HEK293T (cell line): ENCODE data around the gene SRGAP3.
A peak's percentile ranks its signal among the peaks of the same experiment; 100 is the strongest.

ENCODE experiments used
- CTCF ChIA-PET: fragments of 350-600 bp; formaldehyde crosslinking; extraction: SDS; loops from one replicate; lab custom pipeline; 2021; ENCODE audit warnings: antibody characterized with exemption, inconsistent platforms; lab: Yijun Ruan, JAX
- POLR2A ChIA-PET: fragments of 350-600 bp; formaldehyde crosslinking; extraction: SDS; loops from one replicate; lab custom pipeline; 2020; ENCODE audit warnings: antibody characterized with exemption, inconsistent platforms; lab: Yijun Ruan, JAX
- DNase-seq: peaks from one replicate; pipeline ENCODE4 v3.0.0; 2012; ENCODE audit warnings: mixed read lengths; ENCODE audit errors: extremely low spot score
- ARNT ChIP-seq: fragments of 450-650 bp; IDR thresholded peaks from 2 replicates; pipeline ENCODE4 v1.6.1; 2017; ENCODE audit warnings: mild to moderate bottlenecking
- BHLHE40 ChIP-seq: fragments of 450-650 bp; IDR thresholded peaks from 2 replicates; pipeline ENCODE4 v1.6.1; 2016; ENCODE audit warnings: mild to moderate bottlenecking, moderate library complexity, borderline replicate concordance
- CTBP1 ChIP-seq: fragments of 450-650 bp; IDR thresholded peaks from 2 replicates; pipeline ENCODE4 v1.6.1; 2016; ENCODE audit warnings: borderline replicate concordance
- ELF4 ChIP-seq: fragments of 450-650 bp; IDR thresholded peaks from 2 replicates; pipeline ENCODE4 v1.6.1; 2017; ENCODE audit warnings: antibody characterized with exemption
- FOXA1 ChIP-seq: fragments of 450-650 bp; IDR thresholded peaks from 2 replicates; pipeline ENCODE4 v1.6.1; 2016; ENCODE audit warnings: mild to moderate bottlenecking
- FOXK2 ChIP-seq: fragments of 450-650 bp; IDR thresholded peaks from 2 replicates; pipeline ENCODE4 v1.6.1; 2016; ENCODE audit warnings: mild to moderate bottlenecking
- FOXM1 ChIP-seq: fragments of 450-650 bp; IDR thresholded peaks from 2 replicates; pipeline ENCODE4 v1.6.1; 2017; ENCODE audit warnings: mild to moderate bottlenecking, borderline replicate concordance
- HDGF ChIP-seq: fragments of 450-650 bp; IDR thresholded peaks from 2 replicates; pipeline ENCODE4 v1.6.1; 2017; ENCODE audit warnings: antibody characterized with exemption, borderline replicate concordance
- L3MBTL2 ChIP-seq: fragments of 450-650 bp; conservative IDR thresholded peaks from 2 replicates; pipeline ENCODE4 v1.6.1; 2016; ENCODE audit warnings: mild to moderate bottlenecking
- LEF1 ChIP-seq: fragments of 450-650 bp; IDR thresholded peaks from 2 replicates; pipeline ENCODE4 v1.6.1; 2017; ENCODE audit warnings: mild to moderate bottlenecking, borderline replicate concordance
- NFRKB ChIP-seq: fragments of 450-650 bp; IDR thresholded peaks from 2 replicates; pipeline ENCODE4 v1.6.1; 2016; ENCODE audit warnings: mild to moderate bottlenecking, moderate library complexity
- SP1 ChIP-seq: fragments of 450-650 bp; IDR thresholded peaks from 2 replicates; pipeline ENCODE4 v1.6.1; 2017
- SUZ12 ChIP-seq: fragments of 450-650 bp; IDR thresholded peaks from 2 replicates; pipeline ENCODE4 v1.6.1; 2016; ENCODE audit warnings: mild to moderate bottlenecking
- TARDBP ChIP-seq: fragments of 450-650 bp; IDR thresholded peaks from 2 replicates; pipeline ENCODE4 v1.6.1; 2016
- ZNF384 ChIP-seq: fragments of 450-650 bp; IDR thresholded peaks from 2 replicates; pipeline ENCODE4 v1.6.1; 2016
- TF ChIP-seq, protein P1 (sequence below): fragments of 450-650 bp; IDR thresholded peaks from 2 replicates; pipeline ENCODE4 v1.6.1; 2016

The SRGAP3 gene

DNA sequence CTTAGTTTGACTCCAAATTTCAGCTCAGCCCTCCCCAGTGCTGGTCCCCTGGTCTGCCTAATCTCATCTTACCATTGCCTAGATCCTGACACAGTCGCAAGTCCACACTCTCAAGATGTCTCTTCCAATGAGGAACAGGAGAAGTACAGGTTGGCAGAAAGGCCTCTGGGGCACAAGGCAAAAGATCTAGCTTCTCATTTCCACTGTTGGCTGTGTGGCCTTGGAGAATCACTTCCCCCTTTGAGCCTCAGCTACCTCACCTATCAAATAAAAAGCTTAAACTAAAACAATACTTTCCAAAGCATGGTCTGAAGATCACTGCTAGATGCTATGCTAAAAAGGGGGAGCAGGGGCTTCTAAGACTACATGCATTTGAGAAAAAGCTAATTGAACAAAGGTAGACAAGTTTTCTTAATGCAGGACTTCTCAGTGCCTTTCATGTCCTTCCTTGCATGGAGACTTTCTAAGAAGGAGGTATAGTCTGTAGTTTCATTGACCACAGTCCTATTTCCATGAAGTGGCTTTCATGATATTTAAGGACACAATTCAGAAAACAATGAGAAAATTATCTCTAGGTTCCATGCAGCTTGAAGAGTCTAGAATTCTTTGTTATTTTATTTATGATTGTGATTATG, 168.1 kb downstream of the SRGAP3 start:
- no peak for TF ChIP-seq FOXM1
- TF ChIP-seq ELF4: no peak
- no peak for TF ChIP-seq ARNT
- TF ChIP-seq ZNF384: no peak
- no peak for DNase-seq
- CTCF ChIA-PET: interaction anchor here (0.5 kb wide), 1 partner anchor 896 kb away, joined by 7 read pairs; no protein-coding TSS in a partner anchor
- POLR2A ChIA-PET: no interaction called here

DNA sequence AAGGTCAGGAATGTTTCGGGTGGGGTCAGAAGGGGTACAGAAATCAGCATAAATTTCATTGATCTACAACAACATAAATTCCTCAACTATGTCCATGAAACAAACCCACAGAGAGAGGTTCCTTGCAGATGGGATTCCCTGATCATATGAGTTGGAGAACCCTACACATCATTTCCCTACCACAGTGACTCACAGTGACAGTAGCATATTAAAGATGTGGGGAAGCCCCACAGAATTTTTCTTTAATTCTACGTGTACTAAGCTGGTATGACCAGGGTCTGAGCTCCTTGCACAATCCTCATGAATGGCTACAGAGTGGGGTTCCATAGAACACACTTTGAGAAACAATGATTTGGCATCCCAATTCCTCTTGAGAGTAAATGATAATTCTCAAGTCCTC, 169.3 kb downstream of the SRGAP3 start:
- DNase-seq: no peak
- ChIA-PET CTCF (no interaction called here), POLR2A (no interaction called here)
- TF ChIP-seq TARDBP (no peak), HDGF (no peak), FOXM1 (no peak), NFRKB (no peak), ARNT (no peak), ZNF384 (no peak), FOXK2 (no peak), SUZ12 (no peak), BHLHE40 (no peak), FOXA1 (no peak), SP1 (no peak)
- TF ChIP-seq, protein P1, sequence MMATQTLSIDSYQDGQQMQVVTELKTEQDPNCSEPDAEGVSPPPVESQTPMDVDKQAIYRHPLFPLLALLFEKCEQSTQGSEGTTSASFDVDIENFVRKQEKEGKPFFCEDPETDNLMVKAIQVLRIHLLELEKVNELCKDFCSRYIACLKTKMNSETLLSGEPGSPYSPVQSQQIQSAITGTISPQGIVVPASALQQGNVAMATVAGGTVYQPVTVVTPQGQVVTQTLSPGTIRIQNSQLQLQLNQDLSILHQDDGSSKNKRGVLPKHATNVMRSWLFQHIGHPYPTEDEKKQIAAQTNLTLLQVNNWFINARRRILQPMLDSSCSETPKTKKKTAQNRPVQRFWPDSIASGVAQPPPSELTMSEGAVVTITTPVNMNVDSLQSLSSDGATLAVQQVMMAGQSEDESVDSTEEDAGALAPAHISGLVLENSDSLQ: no peak

DNA sequence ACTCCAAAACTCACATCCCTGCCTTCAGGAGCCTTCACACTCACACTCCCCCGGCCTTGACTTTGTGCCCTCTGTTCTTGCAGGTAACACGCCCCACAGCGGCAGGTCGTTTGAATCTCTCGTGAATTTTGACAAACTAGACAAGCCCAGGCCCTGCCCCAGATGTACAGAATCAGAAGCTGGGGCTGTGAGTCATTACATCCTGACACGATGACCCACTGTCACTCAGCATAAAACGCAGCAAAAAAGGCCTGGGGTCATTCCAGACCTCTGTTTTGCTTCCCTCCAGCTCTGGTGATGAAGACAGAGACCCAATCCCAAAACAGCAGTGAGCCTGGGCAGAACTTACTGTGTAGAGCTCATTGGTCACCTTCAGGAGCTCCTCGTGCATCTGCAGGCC, 169.8 kb downstream of the SRGAP3 start:
- ChIA-PET POLR2A (no interaction called here), CTCF (no interaction called here)
- no peak for DNase-seq
- TF ChIP-seq LEF1: no peak

DNA sequence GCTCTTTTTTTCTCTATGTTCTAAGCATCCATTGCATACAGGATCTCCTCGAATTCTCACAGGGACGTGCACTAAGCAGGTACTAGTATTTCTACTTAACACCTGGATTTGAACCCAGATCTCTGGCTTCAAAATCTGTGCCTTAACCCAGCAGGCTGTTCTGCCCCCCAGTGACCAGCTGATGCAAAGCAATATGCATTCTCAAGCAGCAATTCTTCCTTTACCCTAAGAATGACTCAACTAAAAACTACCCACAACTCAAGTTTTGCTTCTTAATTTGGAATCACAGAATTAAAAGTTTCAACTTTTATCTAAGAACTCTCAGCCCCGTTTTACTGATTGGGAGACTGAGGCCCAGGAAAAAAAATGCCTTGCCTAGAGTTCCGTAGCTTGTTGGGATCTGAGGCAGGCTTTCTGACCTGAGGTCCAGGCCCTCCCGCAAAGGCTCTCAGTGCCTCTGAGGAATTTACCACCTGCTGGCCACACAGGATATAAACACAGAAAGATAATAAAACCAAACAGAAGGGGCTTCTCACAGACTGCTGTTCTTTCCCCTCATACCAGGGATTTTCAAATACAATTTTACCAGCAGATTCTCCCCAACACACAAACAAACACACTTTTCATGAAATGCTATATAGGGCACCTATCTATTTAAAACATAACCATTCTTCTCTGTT, 170.7 kb downstream of the SRGAP3 start:
- ChIA-PET CTCF (no interaction called here), POLR2A (no interaction called here)
- peak; percentile 28 for DNase-seq
- TF ChIP-seq ELF4: no peak
- no peak for TF ChIP-seq BHLHE40
- no peak for TF ChIP-seq NFRKB
- TF ChIP-seq LEF1: no peak
- TF ChIP-seq SUZ12: no peak
- TF ChIP-seq FOXA1: no peak

DNA sequence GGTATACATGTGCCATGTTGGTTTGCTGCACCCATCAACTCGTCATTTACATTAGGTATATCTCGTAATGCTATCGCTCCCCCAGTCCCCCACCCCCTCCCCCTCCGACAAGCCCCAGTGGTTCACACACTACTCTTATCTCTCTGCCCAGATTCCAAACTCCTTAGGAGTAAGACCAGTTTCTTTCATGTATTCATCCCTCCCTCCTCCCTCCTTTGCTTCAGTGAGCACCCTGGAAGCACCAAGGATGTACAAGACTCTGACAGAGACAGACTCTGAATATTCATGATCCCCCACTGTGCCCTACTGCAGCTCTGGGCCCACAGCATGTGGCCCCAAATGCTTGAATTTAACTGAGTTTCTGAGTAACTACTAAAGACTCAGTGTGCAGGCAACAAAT, 172.4 kb downstream of the SRGAP3 start:
- CTCF ChIA-PET: no interaction called here

DNA sequence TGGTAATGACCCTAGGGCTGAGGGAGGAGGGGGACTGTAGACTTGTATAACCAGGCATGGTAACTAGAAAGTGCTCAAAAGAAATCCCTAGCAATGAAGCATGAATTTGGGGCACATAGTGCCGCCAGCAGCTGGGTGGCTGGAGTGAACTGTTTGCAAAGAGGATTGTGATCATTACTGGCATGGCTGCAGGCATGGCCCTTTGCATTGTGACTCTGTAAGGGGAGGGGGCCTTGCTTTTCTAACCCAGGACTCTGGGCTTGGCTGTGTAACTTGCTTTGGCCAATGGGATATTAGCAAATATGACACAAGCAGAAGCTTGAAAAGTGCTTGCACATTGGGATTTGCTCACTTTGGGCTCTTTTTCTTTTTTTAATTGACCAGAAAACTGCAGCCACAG, 173.7 kb downstream of the SRGAP3 start:
- TF ChIP-seq FOXK2 (no peak), LEF1 (no peak), ZNF384 (no peak), NFRKB (no peak), ELF4 (no peak), HDGF (no peak), ARNT (no peak), FOXM1 (no peak), FOXA1 (no peak), L3MBTL2 (no peak), TARDBP (no peak), CTBP1 (no peak)
- CTCF ChIA-PET: no interaction called here
- POLR2A ChIA-PET: no interaction called here
- DNase-seq: no peak

More for the DNA sequence above, 172.4 kb downstream of the SRGAP3 start:
- no peak for DNase-seq
- POLR2A ChIA-PET: no interaction called here
- TF ChIP-seq FOXA1 (no peak), SUZ12 (no peak), L3MBTL2 (no peak), NFRKB (no peak), LEF1 (no peak), ZNF384 (no peak), BHLHE40 (no peak), CTBP1 (no peak)

DNA sequence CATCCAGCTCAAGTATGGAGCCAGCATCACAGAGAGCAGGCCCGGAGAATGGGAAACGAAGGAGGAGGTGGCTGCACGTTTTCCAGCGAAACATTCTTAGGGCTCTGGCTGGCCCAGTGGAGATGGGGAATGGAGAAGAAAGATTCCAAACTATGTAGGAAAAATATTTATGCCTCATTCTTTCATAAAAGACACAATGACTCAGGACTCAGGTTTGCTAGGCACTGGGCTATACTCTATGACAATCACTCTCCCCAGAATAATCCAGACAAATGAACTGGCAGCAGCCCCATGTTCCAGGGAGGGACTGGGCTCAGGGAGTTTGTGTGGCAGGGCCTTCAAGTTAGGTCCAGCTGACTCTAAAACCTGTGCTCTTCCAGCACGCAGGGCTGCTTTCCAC, 175.4 kb downstream of the SRGAP3 start:
- TF ChIP-seq TARDBP (no peak), LEF1 (no peak), HDGF (no peak), SUZ12 (no peak), L3MBTL2 (no peak), FOXK2 (no peak), ZNF384 (no peak), FOXA1 (no peak), FOXM1 (no peak), CTBP1 (no peak), NFRKB (no peak), BHLHE40 (no peak), ARNT (no peak)
- TF ChIP-seq, protein P1: no peak
- POLR2A ChIA-PET: no interaction called here
- CTCF ChIA-PET: no interaction called here
- DNase-seq: no peak

DNA sequence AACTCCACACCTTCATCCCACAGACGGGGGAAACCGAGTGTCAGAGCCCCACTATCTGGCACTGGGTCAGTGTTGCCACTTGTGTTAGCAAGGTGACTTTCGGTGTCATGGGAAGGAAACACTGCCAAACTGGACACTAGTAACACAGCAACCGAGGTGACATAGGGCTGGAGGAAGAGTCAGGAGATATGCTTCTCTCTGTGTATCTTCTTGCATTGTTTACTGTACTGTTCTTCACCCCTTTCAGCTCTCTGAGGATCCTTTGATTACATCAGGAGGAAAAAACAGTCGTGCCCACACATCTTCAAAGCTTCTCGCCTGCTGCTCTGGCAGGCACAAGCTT, 176.8 kb downstream of the SRGAP3 start:
- POLR2A ChIA-PET: no interaction called here
- no peak for DNase-seq
- TF ChIP-seq ARNT (no peak), FOXM1 (no peak), FOXK2 (no peak), L3MBTL2 (no peak), ZNF384 (no peak), TARDBP (no peak), SUZ12 (no peak), FOXA1 (no peak), LEF1 (no peak), CTBP1 (no peak), ELF4 (no peak), SP1 (no peak), NFRKB (no peak), HDGF (no peak)
- TF ChIP-seq, protein P1: no peak
- CTCF ChIA-PET: interaction anchor here (1.3 kb wide), 1 partner anchor 85 kb away, joined by 3 read pairs; no protein-coding TSS in a partner anchor
